ENCODE results near the gene ATP9A.
"Not testable (repeated sequence)": the region's sequence is repeated elsewhere in the genome, so short reads cannot be mapped to it uniquely, and the experiment has no call there.

ATP9A gene

DNA sequence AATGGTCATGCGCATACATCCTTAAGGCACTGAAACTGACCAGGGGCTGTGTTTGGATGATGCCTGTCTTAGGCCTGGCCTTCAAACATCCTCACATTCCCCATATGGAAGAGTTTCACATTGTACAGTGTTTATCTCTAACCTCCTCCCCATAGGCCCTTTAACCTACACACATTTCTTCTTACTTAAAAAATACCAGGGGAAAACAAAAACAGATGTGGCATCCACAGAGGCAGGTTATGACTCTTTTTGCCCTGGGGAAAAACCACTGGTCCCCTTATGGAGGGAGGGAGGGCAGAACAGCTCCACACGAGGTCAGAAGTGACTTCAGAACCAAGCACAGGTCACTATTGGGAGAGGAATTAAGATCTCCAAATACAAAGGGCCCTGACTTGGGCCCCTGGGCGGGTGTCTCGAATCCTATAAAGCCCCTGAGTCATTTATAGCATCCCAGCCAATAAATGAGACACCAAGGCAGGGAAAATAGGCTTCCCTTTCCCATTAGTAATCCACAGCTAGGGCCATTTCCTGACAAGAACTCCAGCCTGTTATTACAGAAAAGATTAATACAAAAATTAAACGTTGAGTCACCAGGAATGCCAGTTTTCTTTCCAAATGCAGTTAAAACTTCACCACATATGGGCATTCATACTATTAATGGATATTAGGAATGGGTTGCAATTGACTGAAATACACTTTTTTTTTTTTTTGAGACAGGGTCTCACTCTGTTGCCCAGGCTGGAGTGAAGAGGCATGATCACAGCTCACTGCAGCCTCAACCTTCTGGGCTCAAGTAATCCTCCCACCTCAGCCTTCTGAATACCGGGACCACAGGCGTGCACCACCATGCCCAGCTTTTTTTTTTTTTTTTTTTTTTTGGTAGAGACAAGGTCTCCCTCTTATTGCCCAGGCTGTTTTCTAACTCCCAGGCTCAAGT lies 107.2 kb downstream of the ATP9A start:
- peak; percentile 24 for DNase-seq (ENCODE audit: low read depth)

DNA sequence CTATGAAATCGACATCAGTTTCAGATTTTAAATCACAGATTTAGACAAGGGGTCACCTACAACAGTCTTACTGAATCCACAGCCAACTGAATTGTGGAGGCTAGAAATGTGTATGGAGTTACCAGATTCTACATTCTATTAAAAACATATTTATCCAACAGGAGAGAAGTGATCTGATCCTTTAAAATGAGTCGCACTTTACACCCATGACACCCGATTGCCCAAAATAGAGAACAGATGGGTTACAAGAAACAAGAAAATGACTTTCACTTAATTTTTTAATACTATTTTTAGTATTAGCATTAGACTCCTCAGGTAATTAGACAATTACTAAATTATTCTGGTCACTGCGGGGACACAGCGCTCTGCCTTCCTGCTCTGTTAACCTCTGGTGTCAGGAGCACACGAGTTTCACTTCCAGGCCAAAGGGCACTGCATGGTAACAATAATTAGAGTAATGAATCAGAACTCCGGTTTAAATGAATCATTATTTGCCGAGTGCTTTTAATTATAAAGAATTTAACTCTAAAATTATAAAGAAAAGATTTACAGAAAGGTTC lies 108.6 kb downstream of the ATP9A start:
- H3K4me3 ChIP-seq (ENCODE audit: low read depth, low read length): no peak overlapping the region
- TF ChIP-seq, protein P1, sequence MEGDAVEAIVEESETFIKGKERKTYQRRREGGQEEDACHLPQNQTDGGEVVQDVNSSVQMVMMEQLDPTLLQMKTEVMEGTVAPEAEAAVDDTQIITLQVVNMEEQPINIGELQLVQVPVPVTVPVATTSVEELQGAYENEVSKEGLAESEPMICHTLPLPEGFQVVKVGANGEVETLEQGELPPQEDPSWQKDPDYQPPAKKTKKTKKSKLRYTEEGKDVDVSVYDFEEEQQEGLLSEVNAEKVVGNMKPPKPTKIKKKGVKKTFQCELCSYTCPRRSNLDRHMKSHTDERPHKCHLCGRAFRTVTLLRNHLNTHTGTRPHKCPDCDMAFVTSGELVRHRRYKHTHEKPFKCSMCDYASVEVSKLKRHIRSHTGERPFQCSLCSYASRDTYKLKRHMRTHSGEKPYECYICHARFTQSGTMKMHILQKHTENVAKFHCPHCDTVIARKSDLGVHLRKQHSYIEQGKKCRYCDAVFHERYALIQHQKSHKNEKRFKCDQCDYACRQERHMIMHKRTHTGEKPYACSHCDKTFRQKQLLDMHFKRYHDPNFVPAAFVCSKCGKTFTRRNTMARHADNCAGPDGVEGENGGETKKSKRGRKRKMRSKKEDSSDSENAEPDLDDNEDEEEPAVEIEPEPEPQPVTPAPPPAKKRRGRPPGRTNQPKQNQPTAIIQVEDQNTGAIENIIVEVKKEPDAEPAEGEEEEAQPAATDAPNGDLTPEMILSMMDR (conservative IDR thresholded peaks at IDR 0.05; ENCODE audit: low read depth, low read length): no peak
- DNase-seq (ENCODE audit: low read depth): no peak

More for the DNA sequence above, 107.2 kb downstream of the ATP9A start:
- TF ChIP-seq, protein P1 (conservative IDR thresholded peaks at IDR 0.05; ENCODE audit: low read depth, low read length): no peak
- H3K4me3 ChIP-seq (ENCODE audit: low read depth, low read length): no peak overlapping the region

DNA sequence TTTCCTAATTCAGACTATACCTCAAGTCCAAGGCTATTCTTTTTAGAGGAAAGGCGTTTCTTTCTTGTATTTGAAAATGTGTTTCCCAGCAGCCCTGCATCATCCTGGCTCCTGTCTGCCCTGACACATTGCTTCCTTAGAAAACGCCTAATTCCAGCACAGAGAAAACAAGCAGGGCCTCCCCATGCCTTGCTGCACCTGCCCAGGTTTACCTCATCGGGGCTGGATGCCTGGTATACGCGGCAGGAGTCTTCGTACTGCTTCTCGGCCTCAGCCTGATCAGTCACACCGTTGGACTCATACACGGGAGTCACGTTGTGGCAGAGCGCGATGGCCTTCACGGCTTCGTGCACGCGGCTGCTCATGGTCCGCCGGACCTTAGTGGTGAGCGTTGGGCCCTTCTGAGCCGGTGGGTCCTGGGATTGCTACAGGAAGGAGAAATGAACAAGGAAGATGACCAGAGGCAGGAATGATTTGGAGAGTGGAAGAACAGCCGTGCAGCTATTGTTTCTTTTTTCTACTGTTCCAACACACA lies 111.4 kb downstream of the ATP9A start:
- H3K4me3 ChIP-seq (ENCODE audit: low read depth, low read length): no peak overlapping the region
- DNase-seq (ENCODE audit: low read depth): no peak
- TF ChIP-seq, protein P1 (conservative IDR thresholded peaks at IDR 0.05; ENCODE audit: low read depth, low read length): no peak

DNA sequence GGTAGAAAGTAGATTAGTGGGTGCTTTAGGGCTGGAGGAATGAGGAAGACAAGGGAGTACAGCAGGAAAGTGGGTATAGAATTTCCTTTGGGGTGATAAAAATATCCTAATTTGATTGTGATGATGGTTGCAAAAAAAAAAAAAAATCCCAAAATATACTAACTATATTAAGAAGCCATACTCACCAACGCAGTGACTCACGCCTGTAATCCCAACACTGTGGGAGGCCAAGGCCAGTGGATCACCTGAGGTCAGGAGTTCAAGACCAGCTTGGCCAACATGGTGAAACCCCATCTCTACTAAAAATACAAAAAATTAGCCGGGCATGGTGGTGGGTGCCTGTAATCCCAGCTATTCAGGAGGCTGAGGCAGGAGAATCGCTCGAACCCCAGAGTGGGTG lies 112.1 kb downstream of the ATP9A start:
- DNase-seq (ENCODE audit: low read depth); H3K4me3 ChIP-seq (ENCODE audit: low read depth, low read length): not testable (repeated sequence)

- DNase-seq (ENCODE audit: low read depth): no peak
- no peak overlapping the region for H3K4me3 ChIP-seq (ENCODE audit: low read depth, low read length)
- TF ChIP-seq, protein P1 (conservative IDR thresholded peaks at IDR 0.05; ENCODE audit: low read depth, low read length): no peak
These were observed 113.7 kb downstream of the ATP9A start for GRCh38 chr20:51654495-51654894.

DNA sequence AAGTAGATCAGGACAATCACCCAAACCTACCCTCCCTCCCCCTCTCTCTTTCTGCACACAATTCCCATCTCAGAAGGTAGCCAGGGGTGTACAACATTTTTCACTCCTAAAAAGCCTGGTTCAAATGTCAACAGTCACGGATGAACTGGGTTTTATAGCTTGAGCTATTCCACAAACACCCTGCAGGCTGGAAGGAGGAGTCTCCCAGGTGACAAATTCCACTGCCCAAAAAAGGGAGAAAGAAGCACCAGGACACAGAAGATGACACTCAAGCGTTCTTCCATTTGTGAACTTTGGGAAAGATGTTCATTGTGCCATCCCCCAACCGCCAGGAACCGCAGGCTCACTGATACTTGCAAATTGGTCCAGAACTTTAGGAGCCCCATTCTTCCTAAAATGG lies 114.1 kb downstream of the ATP9A start:
- H3K4me3 ChIP-seq (ENCODE audit: low read depth, low read length): no peak overlapping the region
- DNase-seq (ENCODE audit: low read depth): no peak
- TF ChIP-seq, protein P1 (conservative IDR thresholded peaks at IDR 0.05; ENCODE audit: low read depth, low read length): no peak

DNA sequence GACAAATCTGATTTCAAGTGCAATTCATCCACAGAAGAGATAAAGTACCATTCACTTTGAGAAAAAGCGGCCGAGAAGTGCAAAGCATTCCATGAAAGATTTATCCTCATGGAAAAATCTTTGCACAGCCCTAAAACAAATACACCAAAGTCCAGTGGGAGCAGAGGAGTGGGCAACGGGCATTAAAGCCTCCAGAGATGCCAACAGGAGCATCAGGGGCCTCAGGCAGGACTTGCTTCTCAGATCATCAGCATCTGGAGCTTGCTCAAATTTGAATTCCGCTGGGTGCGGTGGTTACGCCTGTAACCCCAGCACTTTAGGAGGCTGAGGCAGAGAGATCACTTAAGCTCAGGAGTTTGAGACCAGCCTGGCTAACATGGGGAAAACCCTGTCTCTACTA lies 115.0 kb downstream of the ATP9A start:
- TF ChIP-seq, protein P1 (conservative IDR thresholded peaks at IDR 0.05; ENCODE audit: low read depth, low read length): no peak
- DNase-seq (ENCODE audit: low read depth): no peak
- no peak overlapping the region for H3K4me3 ChIP-seq (ENCODE audit: low read depth, low read length)

All from choroid plexus epithelial cell (primary cell).